ENCODE measurements around the gene TMEM175.

Gene TMEM175

GRCh38 chr4:965766-966134 is 33.5 kb downstream of the TMEM175 start:
- DNase-seq (ENCODE audit: insufficient read length, low spot score) (no peak), FAIRE-seq (no peak)
- TF ChIP-seq SPI1 (IDR thresholded peaks at IDR 0.05; ENCODE audit: low read depth, low read length), result no peak
- TF ChIP-seq POU2F2 (IDR thresholded peaks at IDR 0.05; ENCODE audit: low read depth, low read length), result no peak
- no peak for TF ChIP-seq POLR2A (IDR thresholded peaks at IDR 0.05; ENCODE audit: low read depth, low read length)
- TF ChIP-seq POLR2AphosphoS5 (IDR thresholded peaks at IDR 0.05; ENCODE audit: low read depth, low read length), result no peak
- no peak for TF ChIP-seq PAX5 (IDR thresholded peaks at IDR 0.05; ENCODE audit: insufficient read depth, low read length, severe bottlenecking)
- no peak for TF ChIP-seq TAF1 (IDR thresholded peaks at IDR 0.05; ENCODE audit: low read depth, low read length)

- TF ChIP-seq POLR2A (IDR thresholded peaks at IDR 0.05; ENCODE audit: low read depth, low read length), result no peak
- no peak for TF ChIP-seq POU2F2 (IDR thresholded peaks at IDR 0.05; ENCODE audit: low read depth, low read length)
- TF ChIP-seq POLR2AphosphoS5 (IDR thresholded peaks at IDR 0.05; ENCODE audit: low read depth, low read length), result no peak
- TF ChIP-seq SPI1 (IDR thresholded peaks at IDR 0.05; ENCODE audit: low read depth, low read length), result no peak
- FAIRE-seq (no peak), DNase-seq (ENCODE audit: insufficient read length, low spot score) (no peak)
Observed at GRCh38 chr4:966266-967112, 34.2 kb downstream of the TMEM175 start.

GRCh38 chr4:967113-968104 is 35.1 kb downstream of the TMEM175 start:
- FAIRE-seq (no peak), DNase-seq (ENCODE audit: insufficient read length, low spot score) (no peak)
- TF ChIP-seq SPI1 (IDR thresholded peaks at IDR 0.05; ENCODE audit: low read depth, low read length), result no peak
- TF ChIP-seq TAF1 (IDR thresholded peaks at IDR 0.05; ENCODE audit: low read depth, low read length), result no peak
- no peak for TF ChIP-seq PAX5 (IDR thresholded peaks at IDR 0.05; ENCODE audit: insufficient read depth, low read length, severe bottlenecking)
- no peak for TF ChIP-seq POU2F2 (IDR thresholded peaks at IDR 0.05; ENCODE audit: low read depth, low read length)
- TF ChIP-seq POLR2AphosphoS5 (IDR thresholded peaks at IDR 0.05; ENCODE audit: low read depth, low read length), result no peak
- TF ChIP-seq POLR2A (IDR thresholded peaks at IDR 0.05; ENCODE audit: low read depth, low read length), result no peak

- no peak for DNase-seq (ENCODE audit: insufficient read length, low spot score)
- TF ChIP-seq POLR2A (IDR thresholded peaks at IDR 0.05; ENCODE audit: low read depth, low read length) (no peak), PAX5 (IDR thresholded peaks at IDR 0.05; ENCODE audit: insufficient read depth, low read length, severe bottlenecking) (no peak), POU2F2 (IDR thresholded peaks at IDR 0.05; ENCODE audit: low read depth, low read length) (no peak), SPI1 (IDR thresholded peaks at IDR 0.05; ENCODE audit: low read depth, low read length) (no peak), TAF1 (IDR thresholded peaks at IDR 0.05; ENCODE audit: low read depth, low read length) (no peak), POLR2AphosphoS5 (IDR thresholded peaks at IDR 0.05; ENCODE audit: low read depth, low read length) (no peak)
- FAIRE-seq, result no peak
Observed at GRCh38 chr4:968221-968620, 36.0 kb downstream of the TMEM175 start.

- TF ChIP-seq POU2F2 (IDR thresholded peaks at IDR 0.05; ENCODE audit: low read depth, low read length), result no peak
- no peak for TF ChIP-seq POLR2AphosphoS5 (IDR thresholded peaks at IDR 0.05; ENCODE audit: low read depth, low read length)
- TF ChIP-seq SPI1 (IDR thresholded peaks at IDR 0.05; ENCODE audit: low read depth, low read length), result no peak
- no peak for TF ChIP-seq PAX5 (IDR thresholded peaks at IDR 0.05; ENCODE audit: insufficient read depth, low read length, severe bottlenecking)
- TF ChIP-seq POLR2A (IDR thresholded peaks at IDR 0.05; ENCODE audit: low read depth, low read length), result no peak
- TF ChIP-seq TAF1 (IDR thresholded peaks at IDR 0.05; ENCODE audit: low read depth, low read length), result no peak
- DNase-seq (ENCODE audit: insufficient read length, low spot score) (no peak), FAIRE-seq (no peak)
Observed at GRCh38 chr4:968621-969394, 36.5 kb downstream of the TMEM175 start.

GRCh38 chr4:970046-970745 is 37.9 kb downstream of the TMEM175 start:
- TF ChIP-seq POU2F2 (IDR thresholded peaks at IDR 0.05; ENCODE audit: low read depth, low read length) (no peak), POLR2A (IDR thresholded peaks at IDR 0.05; ENCODE audit: low read depth, low read length) (no peak), POLR2AphosphoS5 (IDR thresholded peaks at IDR 0.05; ENCODE audit: low read depth, low read length) (no peak), PAX5 (IDR thresholded peaks at IDR 0.05; ENCODE audit: insufficient read depth, low read length, severe bottlenecking) (no peak), TAF1 (IDR thresholded peaks at IDR 0.05; ENCODE audit: low read depth, low read length) (no peak), SPI1 (IDR thresholded peaks at IDR 0.05; ENCODE audit: low read depth, low read length) (no peak)
- DNase-seq (ENCODE audit: insufficient read length, low spot score) (no peak), FAIRE-seq (no peak)

- TF ChIP-seq TAF1 (IDR thresholded peaks at IDR 0.05; ENCODE audit: low read depth, low read length) (no peak), POLR2AphosphoS5 (IDR thresholded peaks at IDR 0.05; ENCODE audit: low read depth, low read length) (no peak), POU2F2 (IDR thresholded peaks at IDR 0.05; ENCODE audit: low read depth, low read length) (no peak), PAX5 (IDR thresholded peaks at IDR 0.05; ENCODE audit: insufficient read depth, low read length, severe bottlenecking) (no peak), POLR2A (IDR thresholded peaks at IDR 0.05; ENCODE audit: low read depth, low read length) (no peak)
Observed at GRCh38 chr4:970854-971520, 38.7 kb downstream of the TMEM175 start.

More at GRCh38 chr4:970854-971520, 38.7 kb downstream of the TMEM175 start:
- DNase-seq (ENCODE audit: insufficient read length, low spot score), result no peak
- FAIRE-seq, result no peak
